ENCODE measurements around the gene LINS1.

The LINS1 gene

DNA sequence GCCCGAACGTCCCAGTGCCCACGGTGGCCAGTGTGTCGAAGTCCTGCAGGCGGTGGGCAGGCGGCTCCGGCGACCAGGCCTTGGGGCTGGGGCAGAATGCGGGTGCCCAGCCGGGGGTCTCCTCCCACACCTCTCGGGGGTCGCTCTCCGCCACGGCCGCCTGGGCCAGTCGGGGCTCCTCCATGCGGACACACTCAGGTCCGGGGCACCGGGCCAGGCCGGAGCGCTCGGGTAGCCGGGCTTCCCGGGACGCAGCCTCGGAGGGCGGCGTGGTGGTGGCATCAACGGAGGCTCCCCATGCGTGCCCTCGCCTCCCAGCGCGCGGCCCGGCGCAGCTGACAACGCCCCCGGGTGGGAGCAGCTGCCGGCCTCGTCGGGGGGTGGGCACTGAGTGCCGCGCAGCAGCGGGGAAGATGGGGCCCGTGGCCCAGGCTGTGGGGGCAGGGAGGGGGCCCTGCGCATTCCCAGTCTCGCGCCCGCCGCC lies 43.2 kb downstream of the LINS1 start:
- CTCF ChIA-PET, result interaction anchor here (1.0 kb wide), 1 partner anchor 14 kb away, joined by 4 read pairs; no protein-coding TSS in a partner anchor
- TF ChIP-seq, protein P1, sequence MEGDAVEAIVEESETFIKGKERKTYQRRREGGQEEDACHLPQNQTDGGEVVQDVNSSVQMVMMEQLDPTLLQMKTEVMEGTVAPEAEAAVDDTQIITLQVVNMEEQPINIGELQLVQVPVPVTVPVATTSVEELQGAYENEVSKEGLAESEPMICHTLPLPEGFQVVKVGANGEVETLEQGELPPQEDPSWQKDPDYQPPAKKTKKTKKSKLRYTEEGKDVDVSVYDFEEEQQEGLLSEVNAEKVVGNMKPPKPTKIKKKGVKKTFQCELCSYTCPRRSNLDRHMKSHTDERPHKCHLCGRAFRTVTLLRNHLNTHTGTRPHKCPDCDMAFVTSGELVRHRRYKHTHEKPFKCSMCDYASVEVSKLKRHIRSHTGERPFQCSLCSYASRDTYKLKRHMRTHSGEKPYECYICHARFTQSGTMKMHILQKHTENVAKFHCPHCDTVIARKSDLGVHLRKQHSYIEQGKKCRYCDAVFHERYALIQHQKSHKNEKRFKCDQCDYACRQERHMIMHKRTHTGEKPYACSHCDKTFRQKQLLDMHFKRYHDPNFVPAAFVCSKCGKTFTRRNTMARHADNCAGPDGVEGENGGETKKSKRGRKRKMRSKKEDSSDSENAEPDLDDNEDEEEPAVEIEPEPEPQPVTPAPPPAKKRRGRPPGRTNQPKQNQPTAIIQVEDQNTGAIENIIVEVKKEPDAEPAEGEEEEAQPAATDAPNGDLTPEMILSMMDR (conservative IDR thresholded peaks at IDR 0.05; ENCODE audit: low read depth), result no peak
- POLR2A ChIA-PET (ENCODE audit: low non-redundant PET), result no interaction called here
- H3K27ac ChIP-seq, result no peak overlapping the region
- DNase-seq (ENCODE audit: low spot score), result no peak

DNA sequence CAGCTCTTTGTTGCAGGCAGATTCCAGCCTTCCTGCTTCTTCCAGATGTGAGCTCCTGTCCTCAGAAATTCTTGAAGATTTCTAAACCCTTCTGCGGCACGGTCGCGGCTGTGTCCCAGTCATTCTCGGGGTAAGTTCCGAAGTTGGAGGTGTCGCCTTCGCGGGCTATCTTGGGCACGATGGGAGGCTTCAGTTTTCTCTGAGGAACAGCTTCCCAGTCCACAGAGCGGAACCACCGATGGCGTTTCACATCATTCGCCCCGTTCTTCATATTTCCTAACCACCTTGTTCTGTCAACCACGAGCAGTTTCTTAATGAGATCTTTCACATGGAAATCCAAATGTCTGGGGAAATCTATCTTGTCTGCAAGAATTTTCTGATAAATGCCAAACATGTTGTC lies 48.5 kb downstream of the LINS1 start:
- DNase-seq (ENCODE audit: low spot score), result no peak
- POLR2A ChIA-PET (ENCODE audit: low non-redundant PET), result no interaction called here
- CTCF ChIA-PET, result no interaction called here
- TF ChIP-seq, protein P1 (conservative IDR thresholded peaks at IDR 0.05; ENCODE audit: low read depth), result no peak
- H3K27ac ChIP-seq, result no peak overlapping the region

DNA sequence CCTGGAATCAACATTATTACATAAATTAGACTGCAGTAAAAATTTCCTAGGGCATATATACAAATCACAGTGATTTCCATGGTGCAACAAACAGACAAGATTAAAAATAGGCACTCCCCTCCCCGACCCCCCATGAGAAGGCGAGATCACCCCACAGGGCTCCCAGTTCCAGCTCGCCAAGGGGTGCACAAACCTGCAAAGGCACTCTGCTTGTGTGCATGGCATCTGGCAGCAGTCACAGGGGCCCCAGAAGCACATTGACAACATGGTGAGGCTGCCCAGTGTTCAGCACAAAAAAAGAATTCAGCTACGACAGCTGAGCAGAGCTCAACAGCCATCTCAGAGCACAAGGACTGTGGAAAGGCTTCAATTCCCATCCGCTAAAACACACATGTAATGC lies 54.0 kb downstream of the LINS1 start:
- no peak overlapping the region for H3K27ac ChIP-seq
- POLR2A ChIA-PET (ENCODE audit: low non-redundant PET), result no interaction called here
- CTCF ChIA-PET, result no interaction called here
- TF ChIP-seq, protein P1 (conservative IDR thresholded peaks at IDR 0.05; ENCODE audit: low read depth), result no peak
- no peak for DNase-seq (ENCODE audit: low spot score)

DNA sequence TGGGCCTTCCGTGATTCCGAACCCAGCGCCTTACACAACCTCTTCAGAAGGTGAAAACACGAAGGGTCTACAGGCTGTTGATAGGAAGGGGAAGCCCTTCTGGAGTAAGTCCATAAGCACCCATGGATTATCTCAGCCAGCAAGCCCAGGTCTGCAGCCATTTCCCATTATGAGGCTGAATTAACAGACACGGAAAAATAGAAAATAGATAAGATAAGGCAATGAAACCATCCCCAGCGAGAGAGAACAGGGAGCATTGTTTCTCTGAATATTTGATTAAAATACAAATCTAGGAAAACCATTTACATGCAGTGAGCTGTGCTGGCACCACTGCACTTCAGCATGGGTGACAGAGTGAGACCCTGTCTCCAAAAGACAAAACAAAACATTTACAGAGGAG lies 57.0 kb downstream of the LINS1 start:
- H3K27ac ChIP-seq, result no peak overlapping the region
- POLR2A ChIA-PET (ENCODE audit: low non-redundant PET), result no interaction called here
- TF ChIP-seq, protein P1 (conservative IDR thresholded peaks at IDR 0.05; ENCODE audit: low read depth), result no peak
- CTCF ChIA-PET, result no interaction called here
- DNase-seq (ENCODE audit: low spot score), result no peak

DNA sequence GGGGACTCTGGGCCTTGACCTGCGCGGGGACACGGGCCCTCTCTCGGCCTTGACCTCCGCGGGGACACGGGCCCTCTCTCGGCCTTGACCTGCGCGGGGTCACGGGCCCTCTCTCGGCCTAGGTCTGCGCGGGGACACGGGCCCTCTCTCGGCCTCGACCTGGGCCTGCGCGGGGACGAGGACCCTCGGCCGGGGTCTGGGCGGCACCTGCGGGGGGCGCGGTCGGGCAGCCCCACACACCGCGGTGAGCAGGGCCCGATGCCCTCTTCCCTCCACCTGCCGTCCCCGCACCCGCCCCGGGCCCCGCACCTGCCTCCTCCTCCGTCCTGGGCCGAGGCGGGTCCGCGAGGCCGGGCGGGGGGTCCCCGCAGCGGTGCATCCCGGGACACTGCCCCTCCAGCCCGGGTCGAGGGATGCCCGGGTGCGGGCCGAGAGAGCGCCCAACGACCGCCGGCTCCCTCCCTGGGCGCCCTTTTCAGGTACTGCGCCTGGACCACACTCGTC lies 57.6 kb downstream of the LINS1 start:
- ChIA-PET POLR2A (ENCODE audit: low non-redundant PET) (no interaction called here), CTCF (no interaction called here)
- TF ChIP-seq, protein P1 (conservative IDR thresholded peaks at IDR 0.05; ENCODE audit: low read depth), result no peak
- H3K27ac ChIP-seq, result no peak overlapping the region
- no peak for DNase-seq (ENCODE audit: low spot score)

DNA sequence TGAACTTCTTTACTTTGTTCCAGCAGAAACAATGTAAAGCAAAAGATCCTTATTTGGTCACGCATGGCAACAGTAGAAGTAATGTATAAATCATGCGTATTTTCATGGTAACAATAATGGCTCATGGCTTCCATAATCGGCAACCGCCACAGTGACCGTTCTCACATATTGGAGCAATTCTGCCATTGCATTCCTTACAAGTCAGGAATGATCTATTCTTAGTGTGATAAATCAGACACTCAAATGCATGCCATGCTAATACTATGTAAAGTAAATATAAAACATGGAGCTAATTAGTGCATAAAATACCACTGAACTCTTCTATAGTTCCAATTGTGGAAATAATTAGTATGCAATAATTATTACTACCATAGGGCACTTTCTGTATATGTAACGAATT lies 59.7 kb downstream of the LINS1 start:
- TF ChIP-seq, protein P1 (conservative IDR thresholded peaks at IDR 0.05; ENCODE audit: low read depth), result no peak
- no peak for DNase-seq (ENCODE audit: low spot score)

More for the DNA sequence above, 59.7 kb downstream of the LINS1 start:
- POLR2A ChIA-PET (ENCODE audit: low non-redundant PET), result no interaction called here
- no peak overlapping the region for H3K27ac ChIP-seq
- CTCF ChIA-PET, result interaction anchor here (1.6 kb wide), 2 partner anchors 16 to 192 kb away, joined by 4 to 5 read pairs; no protein-coding TSS in a partner anchor

Data from RWPE1 (cell line).